HCT116 (cell line): ENCODE results near the gene LRRC75A. TPM values are rescaled to one million over a fixed set of nuclear protein-coding genes. Genes with fewer than 3 reads are reported as not detected.

ENCODE experiments used
- ATAC-seq: fragments of 200-7000 bp; cut with Tn5 transposase; 2 replicates; pipeline ENCODE4 v1.9.1; 2020; ENCODE audit warnings: mild to moderate bottlenecking, moderate library complexity
- BruUV-seq: library from RNA; stranded (reverse); fragments of 400-500 nt; replicated peaks from 2 replicates; lab custom pipeline; 2021; lab: Mats Ljungman, UMichigan
- CTCF ChIA-PET: fragments of 300-600 bp; sonication (Branson Sonifier 250); formaldehyde crosslinking; loops from one replicate; lab custom pipeline; 2021; ENCODE audit warnings: antibody characterized with exemption; lab: Charles Lee
- POLR2A ChIA-PET: fragments of 300-600, 350-600 bp; sonication (Branson Sonifier 250); formaldehyde crosslinking; loops from one replicate; lab custom pipeline; 2021; ENCODE audit warnings: antibody characterized with exemption; lab: Charles Lee
- RAD21 ChIA-PET, 2 experiments: fragments of 300-600 bp; sonication (Branson Sonifier 250); formaldehyde crosslinking; loops; one replicate each; lab custom pipeline; 2023; ENCODE audit warnings: low total read pairs in 2 of 2; ENCODE audit not compliant: uncharacterized antibody in 2 of 2, unreplicated experiment in 2 of 2, low non-redundant PET in 1 of 2; lab: Charles Lee
- DNase-seq: peaks from one replicate; pipeline ENCODE4 v3.0.0-alpha.2; 2010; ENCODE audit warnings: low read depth, low spot score
- H2AFZ ChIP-seq: fragments of 200-600 bp; shearing (Covaris generic), sonication (generic); 2 replicates; pipeline ENCODE4 v1.6.1; 2017; ENCODE audit warnings: low read depth, mixed run types, mixed read lengths, antibody characterized with exemption, low read length; ENCODE audit not compliant: poor library complexity, severe bottlenecking
- H3K27ac ChIP-seq: 2 replicates; pipeline ENCODE4 v1.5.1; 2012; ENCODE audit warnings: low read depth, low read length
- H3K27me3 ChIP-seq: fragments of 200-600 bp; sonication (generic); 2 replicates; pipeline ENCODE4 v1.6.1; 2016; ENCODE audit warnings: mixed run types, low read length, mixed read lengths; ENCODE audit not compliant: insufficient read depth
- H3K36me3 ChIP-seq, 2 experiments: fragments of 200-500 bp in 1 of 2; fragments of 200-600 bp in 1 of 2; sonication (Bioruptor generic) in 1 of 2; sonication (generic) in 1 of 2; 2 replicates each; pipeline versions ENCODE4 v1.5.1 to v1.6.1; 2014 to 2016; ENCODE audit warnings: low read length in 2 of 2, inconsistent platforms in 1 of 2, mixed read lengths in 1 of 2, mixed run types in 1 of 2; ENCODE audit not compliant: insufficient read depth in 2 of 2, control insufficient read depth in 1 of 2
- H3K4me1 ChIP-seq, 2 experiments: fragments of 200-600 bp in 1 of 2; sonication (generic) in 1 of 2; 2 replicates each; pipeline versions ENCODE4 v1.5.1 to v1.6.1; 2012 to 2017; ENCODE audit warnings: low read length in 2 of 2, inconsistent platforms in 1 of 2, mild to moderate bottlenecking in 1 of 2, mixed read lengths in 1 of 2, mixed run types in 1 of 2, moderate library complexity in 1 of 2; ENCODE audit not compliant: insufficient read depth in 2 of 2, control insufficient read depth in 1 of 2
- H3K4me2 ChIP-seq: fragments of 200-600 bp; sonication (generic); 2 replicates; pipeline ENCODE4 v1.6.1; 2017; ENCODE audit warnings: mixed run types, low read length, mixed read lengths
- H3K4me3 ChIP-seq, 2 experiments: fragments of 200-600 bp in 1 of 2; sonication (generic) in 1 of 2; replicated peaks in 1 of 2; 2 replicates each; pipeline ENCODE4 v1.5.1; 2011 to 2016; ENCODE audit warnings: low read length in 2 of 2, control low read depth in 1 of 2, low read depth in 1 of 2, mild to moderate bottlenecking in 1 of 2, mixed read lengths in 1 of 2, mixed run types in 1 of 2
- H3K79me2 ChIP-seq: fragments of 200-600 bp; sonication (generic); 2 replicates; pipeline ENCODE4 v1.6.1; 2017; ENCODE audit warnings: mild to moderate bottlenecking, mixed run types, low read length, moderate library complexity, mixed read lengths; ENCODE audit not compliant: insufficient read depth
- H3K9ac ChIP-seq: fragments of 200-600 bp; sonication (generic); 2 replicates; pipeline ENCODE4 v1.6.1; 2016; ENCODE audit warnings: low read length, mixed read lengths
- H3K9me2 ChIP-seq: fragments of 200-600 bp; sonication (generic), shearing (Covaris generic); 2 replicates; pipeline ENCODE4 v1.6.1; 2017; ENCODE audit warnings: mixed run types, mild to moderate bottlenecking, moderate library complexity; ENCODE audit not compliant: insufficient read depth
- H3K9me3 ChIP-seq, 2 experiments: fragments of 200-500 bp in 1 of 2; fragments of 200-600 bp in 1 of 2; sonication (Bioruptor generic) in 1 of 2; sonication (generic) in 1 of 2; 2 replicates each; pipeline ENCODE4 v1.6.1; 2014 to 2017; ENCODE audit warnings: low read length in 2 of 2, mixed read lengths in 2 of 2, inconsistent platforms in 1 of 2, low read depth in 1 of 2, mild to moderate bottlenecking in 1 of 2, mixed run types in 1 of 2, moderate library complexity in 1 of 2; ENCODE audit not compliant: control insufficient read depth in 1 of 2, insufficient read depth in 1 of 2
- H4K20me1 ChIP-seq: fragments of 200-600 bp; sonication (generic), shearing (Covaris generic); 2 replicates; pipeline ENCODE4 v1.6.1; 2017; ENCODE audit warnings: mixed run types, mild to moderate bottlenecking, moderate library complexity; ENCODE audit not compliant: insufficient read depth
- CBX3 ChIP-seq: IDR thresholded peaks from 2 replicates; pipeline ENCODE4 v1.6.1; 2012; ENCODE audit warnings: low read depth
- CEBPB ChIP-seq: IDR thresholded peaks from 2 replicates; pipeline ENCODE4 v1.6.1; 2012; ENCODE audit warnings: low read depth
- EGR1 ChIP-seq: IDR thresholded peaks from 2 replicates; pipeline ENCODE4 v1.6.1; 2012; ENCODE audit warnings: low read depth
- ELF1 ChIP-seq: IDR thresholded peaks from 2 replicates; pipeline ENCODE4 v1.6.1; 2012; ENCODE audit warnings: low read depth, borderline replicate concordance
- EZH2phosphoT487 ChIP-seq: fragments of 200-600 bp; IDR thresholded peaks from 2 replicates; pipeline ENCODE4 v1.6.1; 2018; ENCODE audit warnings: antibody characterized with exemption, borderline replicate concordance
- JUND ChIP-seq: IDR thresholded peaks from 2 replicates; pipeline ENCODE4 v1.6.1; 2012
- POLR2AphosphoS5 ChIP-seq: IDR thresholded peaks from 2 replicates; pipeline ENCODE4 v1.6.1; 2011; ENCODE audit warnings: mild to moderate bottlenecking, low read depth, low read length, moderate library complexity
- SIN3A ChIP-seq: IDR thresholded peaks from 2 replicates; pipeline ENCODE4 v1.6.1; 2012; ENCODE audit warnings: low read depth
- SP1 ChIP-seq: IDR thresholded peaks from 2 replicates; pipeline ENCODE4 v1.6.1; 2012; ENCODE audit warnings: low read depth
- TCF7L2 ChIP-seq: IDR thresholded peaks from 2 replicates; pipeline ENCODE4 v1.7.0; 2011; ENCODE audit warnings: borderline replicate concordance, inconsistent platforms; ENCODE audit not compliant: insufficient read depth, insufficient read length; ENCODE audit errors: extremely low read depth
- YY1 ChIP-seq: IDR thresholded peaks from 2 replicates; pipeline ENCODE4 v1.6.1; 2011; ENCODE audit warnings: low read length, low read depth, moderate library complexity, mild to moderate bottlenecking; ENCODE audit not compliant: insufficient replicate concordance; ENCODE audit errors: extremely low read depth
- ZFX ChIP-seq: fragments of 450-650 bp; IDR thresholded peaks from 2 replicates; pipeline ENCODE4 v1.6.1; 2017
- intact Hi-C: fragments of 100-400 bp; cut with micrococcal nuclease; formaldehyde crosslinking; loops from 2 replicates; pipeline ENCODE4 v1.10.0; 2022
- total RNA-seq: library from RNA; stranded (reverse); gene quantifications from one replicate; pipeline ENCODE4 v1.2.1, GENCODE V29; 2021; ENCODE audit not compliant: unreplicated experiment
- TF ChIP-seq, protein P1 (sequence below): IDR thresholded peaks from 2 replicates; pipeline ENCODE4 v1.6.1; 2012
- TF ChIP-seq, protein P2 (sequence below), 3 experiments: fragments of 200-600 bp in 1 of 3; sonication (generic) in 1 of 3; IDR thresholded peaks in 2 of 3; conservative IDR thresholded peaks in 1 of 3; 2 replicates each; pipeline ENCODE4 v1.5.1; 2012 to 2017; ENCODE audit warnings: low read depth in 2 of 3, low read length in 2 of 3, antibody characterized with exemption in 1 of 3, borderline replicate concordance in 1 of 3, control low read depth in 1 of 3, mild to moderate bottlenecking in 1 of 3, mixed read lengths in 1 of 3, mixed run types in 1 of 3, moderate library complexity in 1 of 3; ENCODE audit not compliant: insufficient read depth in 1 of 3
- TF ChIP-seq, protein P3 (sequence below): IDR thresholded peaks from 2 replicates; pipeline ENCODE4 v1.6.1; 2011; ENCODE audit warnings: mild to moderate bottlenecking, low read length, moderate library complexity; ENCODE audit not compliant: insufficient replicate concordance; ENCODE audit errors: extremely low read depth

Gene LRRC75A
- total RNA-seq, 1 experiment from 2014 or later = 2.3 TPM

DNA sequence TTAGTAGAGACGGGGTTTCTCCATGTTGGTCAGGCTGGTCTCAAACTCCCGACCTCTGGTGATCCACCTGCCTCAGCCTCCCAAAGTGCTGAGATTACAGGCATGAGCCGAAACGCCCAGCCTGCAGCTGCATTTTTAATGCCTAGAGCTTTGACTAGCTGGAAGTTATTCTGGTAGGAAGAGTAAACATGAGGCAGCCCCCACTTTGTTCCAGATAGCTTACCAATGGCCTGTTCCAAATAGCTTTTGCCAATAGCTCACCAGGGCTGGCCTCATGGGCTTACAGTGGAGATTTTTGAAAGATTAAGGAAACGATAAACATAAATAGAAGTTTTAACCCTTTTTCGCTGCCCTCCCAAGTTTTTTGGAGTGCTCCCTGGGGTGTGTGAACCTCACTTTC is 66.8 kb downstream of the LRRC75A start:
- no TSS peak for BruUV-seq
- ChIA-PET RAD21 (no interaction called here), POLR2A (interaction anchor here (6.8 kb wide), 1 partner anchor 15 kb away, joined by 93 read pairs; no protein-coding TSS in a partner anchor), CTCF (interaction anchor here (1.3 kb wide), 1 partner anchor 10 kb away, joined by 4 read pairs; no protein-coding TSS in a partner anchor)
- Histone ChIP-seq H3K9me2 (no peaks in the 10 kb centered on the region), H3K9ac (no peak overlapping the region), H3K27ac (no peak overlapping the region), H3K36me3 (no peaks in the 10 kb centered on the region), H3K4me3 (no peak overlapping the region), H3K4me1 (peaks cover 11 to 19% of the 10 kb centered on the region in 2 experiments), H3K4me2 (no peak overlapping the region), H3K9me3 (no peaks in the 10 kb centered on the region), H3K79me2 (no peaks in the 10 kb centered on the region), H2AFZ (no peak overlapping the region), H4K20me1 (no peaks in the 10 kb centered on the region), H3K27me3 (no peaks in the 10 kb centered on the region)
- no peak for TF ChIP-seq CBX3
- no peak for TF ChIP-seq EZH2phosphoT487
- TF ChIP-seq YY1 = no peak
- TF ChIP-seq ELF1 = no peak
- no peak for TF ChIP-seq EGR1
- no peak for TF ChIP-seq POLR2AphosphoS5
- no peak for TF ChIP-seq TCF7L2
- TF ChIP-seq, protein P1, sequence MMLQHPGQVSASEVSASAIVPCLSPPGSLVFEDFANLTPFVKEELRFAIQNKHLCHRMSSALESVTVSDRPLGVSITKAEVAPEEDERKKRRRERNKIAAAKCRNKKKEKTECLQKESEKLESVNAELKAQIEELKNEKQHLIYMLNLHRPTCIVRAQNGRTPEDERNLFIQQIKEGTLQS = no peak
- no peak for TF ChIP-seq JUND
- TF ChIP-seq SIN3A = no peak
- TF ChIP-seq, protein P2, sequence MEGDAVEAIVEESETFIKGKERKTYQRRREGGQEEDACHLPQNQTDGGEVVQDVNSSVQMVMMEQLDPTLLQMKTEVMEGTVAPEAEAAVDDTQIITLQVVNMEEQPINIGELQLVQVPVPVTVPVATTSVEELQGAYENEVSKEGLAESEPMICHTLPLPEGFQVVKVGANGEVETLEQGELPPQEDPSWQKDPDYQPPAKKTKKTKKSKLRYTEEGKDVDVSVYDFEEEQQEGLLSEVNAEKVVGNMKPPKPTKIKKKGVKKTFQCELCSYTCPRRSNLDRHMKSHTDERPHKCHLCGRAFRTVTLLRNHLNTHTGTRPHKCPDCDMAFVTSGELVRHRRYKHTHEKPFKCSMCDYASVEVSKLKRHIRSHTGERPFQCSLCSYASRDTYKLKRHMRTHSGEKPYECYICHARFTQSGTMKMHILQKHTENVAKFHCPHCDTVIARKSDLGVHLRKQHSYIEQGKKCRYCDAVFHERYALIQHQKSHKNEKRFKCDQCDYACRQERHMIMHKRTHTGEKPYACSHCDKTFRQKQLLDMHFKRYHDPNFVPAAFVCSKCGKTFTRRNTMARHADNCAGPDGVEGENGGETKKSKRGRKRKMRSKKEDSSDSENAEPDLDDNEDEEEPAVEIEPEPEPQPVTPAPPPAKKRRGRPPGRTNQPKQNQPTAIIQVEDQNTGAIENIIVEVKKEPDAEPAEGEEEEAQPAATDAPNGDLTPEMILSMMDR (IDR thresholded peaks at IDR 0.05 in 2 of 3, conservative IDR thresholded peaks at IDR 0.05 in 1 of 3; ENCODE audit: borderline replicate concordance in 1 of 3, insufficient read depth in 1 of 3, low read depth in 2 of 3, low read length in 2 of 3) = no peak
- TF ChIP-seq SP1 = no peak
- TF ChIP-seq ZFX = no peak
- no peak for TF ChIP-seq CEBPB
- TF ChIP-seq, protein P3, sequence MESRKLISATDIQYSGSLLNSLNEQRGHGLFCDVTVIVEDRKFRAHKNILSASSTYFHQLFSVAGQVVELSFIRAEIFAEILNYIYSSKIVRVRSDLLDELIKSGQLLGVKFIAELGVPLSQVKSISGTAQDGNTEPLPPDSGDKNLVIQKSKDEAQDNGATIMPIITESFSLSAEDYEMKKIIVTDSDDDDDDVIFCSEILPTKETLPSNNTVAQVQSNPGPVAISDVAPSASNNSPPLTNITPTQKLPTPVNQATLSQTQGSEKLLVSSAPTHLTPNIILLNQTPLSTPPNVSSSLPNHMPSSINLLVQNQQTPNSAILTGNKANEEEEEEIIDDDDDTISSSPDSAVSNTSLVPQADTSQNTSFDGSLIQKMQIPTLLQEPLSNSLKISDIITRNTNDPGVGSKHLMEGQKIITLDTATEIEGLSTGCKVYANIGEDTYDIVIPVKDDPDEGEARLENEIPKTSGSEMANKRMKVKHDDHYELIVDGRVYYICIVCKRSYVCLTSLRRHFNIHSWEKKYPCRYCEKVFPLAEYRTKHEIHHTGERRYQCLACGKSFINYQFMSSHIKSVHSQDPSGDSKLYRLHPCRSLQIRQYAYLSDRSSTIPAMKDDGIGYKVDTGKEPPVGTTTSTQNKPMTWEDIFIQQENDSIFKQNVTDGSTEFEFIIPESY = no peak
- ATAC-seq (no peak), DNase-seq (no peak)
- intact Hi-C loops = loop anchor here (5.0 kb wide), 1 partner anchor 38 kb away; no protein-coding TSS in a partner anchor
